ENCODE measurements around the gene MAP3K2. TPM values are rescaled to one million over a fixed set of nuclear protein-coding genes. Genes with fewer than 3 reads are reported as not detected.
"Not testable (repeated sequence)": the region's sequence is repeated elsewhere in the genome, so short reads cannot be mapped to it uniquely, and the experiment has no call there.

Gene MAP3K2
- total RNA-seq, 2 experiments from 2014 or later, result 48.9 to 52.9 TPM

- CTCF ChIA-PET, result no interaction called here
- no peak within 1 kb of the TSS for H3K27ac Mint-ChIP-seq
Observed at GRCh38 chr2:127418300-127419111, 30.7 kb upstream of the MAP3K2 start, which contains the start of gene PROC. Gene PROC, plus strand, starts transcription at chr2:127418427. Its CDS starts 1,516 bp downstream, at chr2:127419943.

DNA sequence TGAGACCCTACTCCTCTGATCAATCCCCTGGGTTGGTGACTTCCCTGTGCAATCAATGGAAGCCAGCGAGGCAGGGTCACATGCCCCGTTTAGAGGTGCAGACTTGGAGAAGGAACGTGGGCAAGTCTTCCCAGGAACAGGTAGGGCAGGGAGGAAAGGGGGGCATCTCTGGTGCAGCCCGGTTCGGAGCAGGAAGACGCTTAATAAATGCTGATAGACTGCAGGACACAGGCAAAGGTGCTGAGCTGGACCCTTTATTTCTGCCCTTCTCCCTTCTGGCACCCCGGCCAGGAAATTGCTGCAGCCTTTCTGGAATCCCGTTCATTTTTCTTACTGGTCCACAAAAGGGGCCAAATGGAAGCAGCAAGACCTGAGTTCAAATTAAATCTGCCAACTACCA is 29.6 kb upstream of the MAP3K2 start:
- no peak for DNase-seq
- Mint-ChIP-seq H3K27me3 (peaks cover 32% of the 10 kb centered on the region), H3K9me3 (no peaks in the 10 kb centered on the region), H3K4me3 (no peak overlapping the region), H3K27ac (no peak overlapping the region), H3K4me1 (peaks cover 24% of the 10 kb centered on the region), H3K36me3 (ENCODE audit: low read depth) (peaks cover 2% of the 10 kb centered on the region)
- POLR2A ChIA-PET, result no interaction called here
- CTCF ChIA-PET, result interaction anchor here (0.8 to 3.3 kb wide), 6 partner anchors 9 to 50 kb away, joined by 3 to 13 read pairs (median 3); no protein-coding TSS in a partner anchor

More at GRCh38 chr2:127418300-127419111, 30.7 kb upstream of the MAP3K2 start, which contains the start of gene PROC:
- POLR2A ChIA-PET, result no interaction called here
- Mint-ChIP-seq H3K4me3 (no peak within 1 kb of the TSS), H3K4me1 (peaks cover 26% of the 10 kb centered on the region), H3K9me3 (no peaks in the 10 kb centered on the region), H3K27me3 (peaks cover 40% of the 10 kb centered on the region), H3K36me3 (ENCODE audit: low read depth) (no peaks in the 10 kb centered on the region)
- no peak for DNase-seq

DNA sequence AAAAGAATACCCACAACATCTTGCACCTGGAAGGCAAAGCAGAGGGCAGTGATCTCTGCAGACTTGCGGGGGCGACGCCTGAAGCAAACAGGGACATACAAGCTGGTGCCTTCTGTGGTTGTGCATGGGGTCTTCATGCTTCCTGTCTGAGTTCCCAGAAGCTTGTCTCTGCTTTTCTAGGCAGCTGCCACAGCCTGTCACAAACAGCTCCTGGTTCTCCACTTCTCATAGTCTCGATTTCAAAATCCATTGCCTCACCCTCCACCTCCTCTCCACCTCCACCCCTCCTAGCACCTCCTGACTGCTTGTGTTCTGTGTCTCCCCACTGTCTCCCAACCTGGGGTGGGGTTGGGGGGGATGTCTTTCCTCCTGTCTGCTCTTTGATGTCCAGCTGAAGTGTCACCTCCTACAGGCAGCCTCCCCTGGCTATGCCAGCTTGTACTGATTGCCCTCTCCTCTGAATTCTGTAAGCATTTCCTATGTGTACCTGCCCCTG is 28.8 kb upstream of the MAP3K2 start:
- H3K4me1 Mint-ChIP-seq, result peaks cover 26% of the 10 kb centered on the region
- H3K27ac Mint-ChIP-seq, result peak overlapping the region; percentile 55
- H3K4me3 Mint-ChIP-seq, result peak overlapping the region; percentile 61
- peaks cover 24% of the 10 kb centered on the region for H3K27me3 Mint-ChIP-seq
- H3K36me3 Mint-ChIP-seq (ENCODE audit: low read depth), result peaks cover 3% of the 10 kb centered on the region
- no peaks in the 10 kb centered on the region for H3K9me3 Mint-ChIP-seq
- POLR2A ChIA-PET, result no interaction called here
- CTCF ChIA-PET, result interaction anchor here (0.9 to 3.3 kb wide), 12 partner anchors 9 to 108 kb away, joined by 3 to 13 read pairs (median 4); no protein-coding TSS in a partner anchor
- no peak for DNase-seq

DNA sequence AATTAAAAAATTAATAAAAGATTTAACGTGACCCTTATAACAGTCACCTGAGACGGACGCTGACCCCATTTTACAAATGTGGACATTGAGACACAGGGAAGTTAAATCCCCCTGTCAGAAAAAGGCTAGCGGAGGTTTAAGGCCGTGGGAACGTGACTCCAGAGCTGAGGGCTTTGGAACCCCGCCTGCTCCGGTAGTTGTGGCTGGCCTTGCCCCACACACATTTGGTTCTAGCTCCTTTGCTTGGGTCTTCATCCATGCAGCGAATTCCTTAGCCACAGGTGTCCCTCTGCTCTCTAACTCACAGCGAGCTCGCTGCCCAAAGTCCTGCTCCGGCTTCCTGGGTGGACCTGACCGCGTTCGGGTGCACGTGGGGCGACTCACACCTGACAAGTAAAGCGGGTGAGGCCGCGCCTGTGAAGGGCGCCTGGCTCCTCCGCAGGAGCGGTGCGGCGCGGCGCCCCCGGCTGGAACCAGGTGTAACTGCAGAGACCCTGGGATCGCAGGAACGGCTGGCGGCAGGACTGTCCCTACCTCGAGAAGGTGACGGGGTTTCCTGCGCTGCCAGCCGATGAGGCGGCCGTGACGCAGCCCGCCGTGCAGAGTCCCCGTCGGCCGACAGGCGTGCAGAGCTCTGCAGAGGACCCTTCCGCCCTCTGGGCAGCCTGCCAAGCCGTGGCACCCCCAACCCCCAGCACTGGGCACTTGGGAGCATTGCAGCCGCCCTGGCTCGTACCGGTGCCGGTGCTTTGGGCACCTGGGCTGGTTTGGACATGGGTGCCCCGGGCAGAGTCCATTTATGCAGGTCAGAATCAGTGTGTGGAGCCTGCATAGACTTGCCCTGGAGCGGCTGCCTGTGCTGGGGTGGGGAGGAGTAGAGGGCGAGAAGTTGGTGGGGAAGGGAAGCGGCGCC is 28.1 kb upstream of the MAP3K2 start:
- ChIA-PET POLR2A (no interaction called here), CTCF (interaction anchor here (0.7 to 3.3 kb wide), 17 partner anchors 8 to 400 kb away, joined by 3 to 13 read pairs (median 3); no protein-coding TSS in a partner anchor)
- H3K36me3 Mint-ChIP-seq (ENCODE audit: low read depth), result peaks cover 3% of the 10 kb centered on the region
- H3K9me3 Mint-ChIP-seq, result no peaks in the 10 kb centered on the region
- DNase-seq, result peak; percentile 72
- peak overlapping the region; percentile 55 for H3K27ac Mint-ChIP-seq
- H3K4me1 Mint-ChIP-seq, result peaks cover 33% of the 10 kb centered on the region
- peaks cover 17% of the 10 kb centered on the region for H3K27me3 Mint-ChIP-seq
- peak overlapping the region; percentile 61 for H3K4me3 Mint-ChIP-seq

- Mint-ChIP-seq H3K27ac (no peak overlapping the region), H3K36me3 (ENCODE audit: low read depth) (peaks cover 3% of the 10 kb centered on the region), H3K4me1 (peaks cover 41% of the 10 kb centered on the region), H3K27me3 (peaks cover 11% of the 10 kb centered on the region), H3K9me3 (no peaks in the 10 kb centered on the region), H3K4me3 (no peak overlapping the region)
- no peak for DNase-seq
- POLR2A ChIA-PET, result no interaction called here
- CTCF ChIA-PET, result interaction anchor here (0.7 to 3.3 kb wide), 10 partner anchors 13 to 401 kb away, joined by 3 to 13 read pairs (median 3); no protein-coding TSS in a partner anchor
Observed at GRCh38 chr2:127414638-127415592, 27.1 kb upstream of the MAP3K2 start.

DNA sequence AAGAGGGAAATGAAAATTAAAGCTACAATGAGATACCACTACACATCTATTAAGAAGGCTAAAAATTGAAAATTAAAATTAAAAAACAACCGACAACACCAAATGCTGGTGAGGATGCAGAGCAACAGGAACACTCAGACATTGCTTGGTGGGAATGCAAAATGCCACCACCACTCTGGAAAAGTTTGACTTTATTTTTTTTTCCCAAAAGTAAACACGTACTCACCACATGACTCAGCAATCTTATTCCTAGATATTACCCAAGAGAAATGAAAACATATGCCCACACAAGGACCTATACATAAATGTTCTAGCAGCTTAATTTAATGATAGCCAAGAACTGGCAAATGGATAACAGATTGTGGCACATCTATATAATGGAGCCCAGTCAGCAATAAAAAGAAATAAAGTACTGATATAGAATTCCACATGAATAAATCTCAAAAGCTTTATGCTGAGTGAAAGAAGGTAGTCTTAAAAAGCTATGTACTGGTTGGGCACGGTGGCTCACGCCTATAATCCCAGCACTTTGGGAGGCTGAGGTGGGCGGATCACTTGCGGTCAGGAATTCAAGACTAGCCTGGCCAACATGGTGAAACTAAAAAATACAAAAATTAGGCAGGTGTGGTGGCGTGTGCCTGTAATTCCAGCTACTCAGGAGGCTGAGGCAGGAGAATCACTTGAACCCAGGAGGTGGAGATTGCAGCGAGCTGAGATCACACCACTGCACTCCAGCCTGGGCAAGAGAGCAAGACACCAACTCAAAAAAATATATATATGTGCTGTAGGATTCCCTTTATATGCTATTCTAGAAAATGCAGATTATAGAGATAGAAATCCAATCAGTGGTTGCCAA is 26.2 kb upstream of the MAP3K2 start:
- no peak overlapping the region for H3K4me3 Mint-ChIP-seq

GRCh38 chr2:127413200-127413599 is 25.4 kb upstream of the MAP3K2 start:
- H3K4me1 Mint-ChIP-seq, result peaks cover 44% of the 10 kb centered on the region
- ChIA-PET POLR2A (no interaction called here), CTCF (interaction anchor here (1.1 kb wide), 1 partner anchor 11 kb away, joined by 3 read pairs; no protein-coding TSS in a partner anchor)

More for the DNA sequence above, 26.2 kb upstream of the MAP3K2 start:
- peaks cover 3% of the 10 kb centered on the region for H3K36me3 Mint-ChIP-seq (ENCODE audit: low read depth)
- ChIA-PET POLR2A (no interaction called here), CTCF (interaction anchor here (1.1 to 3.0 kb wide), 2 partner anchors 11 to 25 kb away, joined by 3 to 13 read pairs; no protein-coding TSS in a partner anchor)
- H3K27me3 Mint-ChIP-seq, result peaks cover 11% of the 10 kb centered on the region
- peaks cover 42% of the 10 kb centered on the region for H3K4me1 Mint-ChIP-seq
- DNase-seq, result no peak
- no peaks in the 10 kb centered on the region for H3K9me3 Mint-ChIP-seq
- H3K27ac Mint-ChIP-seq, result no peak overlapping the region

GRCh38 chr2:127411653-127412369 is 24.0 kb upstream of the MAP3K2 start:
- POLR2A ChIA-PET, result no interaction called here
- Mint-ChIP-seq H3K27me3 (peaks cover 4% of the 10 kb centered on the region), H3K27ac (peak overlapping the region; percentile 92), H3K4me1 (peaks cover 41% of the 10 kb centered on the region), H3K9me3 (no peaks in the 10 kb centered on the region), H3K4me3 (no peak overlapping the region), H3K36me3 (ENCODE audit: low read depth) (peaks cover 3% of the 10 kb centered on the region)
- CTCF ChIA-PET, result interaction anchor here (1.2 kb wide), 2 partner anchors 13 to 22 kb away, joined by 3 to 4 read pairs; no protein-coding TSS in a partner anchor
- DNase-seq, result no peak

More at GRCh38 chr2:127413200-127413599, 25.4 kb upstream of the MAP3K2 start:
- Mint-ChIP-seq H3K4me3 (no peak overlapping the region), H3K36me3 (ENCODE audit: low read depth) (peaks cover 3% of the 10 kb centered on the region), H3K9me3 (no peaks in the 10 kb centered on the region), H3K27me3 (peaks cover 10% of the 10 kb centered on the region), H3K27ac (no peak overlapping the region)
- no peak for DNase-seq

DNA sequence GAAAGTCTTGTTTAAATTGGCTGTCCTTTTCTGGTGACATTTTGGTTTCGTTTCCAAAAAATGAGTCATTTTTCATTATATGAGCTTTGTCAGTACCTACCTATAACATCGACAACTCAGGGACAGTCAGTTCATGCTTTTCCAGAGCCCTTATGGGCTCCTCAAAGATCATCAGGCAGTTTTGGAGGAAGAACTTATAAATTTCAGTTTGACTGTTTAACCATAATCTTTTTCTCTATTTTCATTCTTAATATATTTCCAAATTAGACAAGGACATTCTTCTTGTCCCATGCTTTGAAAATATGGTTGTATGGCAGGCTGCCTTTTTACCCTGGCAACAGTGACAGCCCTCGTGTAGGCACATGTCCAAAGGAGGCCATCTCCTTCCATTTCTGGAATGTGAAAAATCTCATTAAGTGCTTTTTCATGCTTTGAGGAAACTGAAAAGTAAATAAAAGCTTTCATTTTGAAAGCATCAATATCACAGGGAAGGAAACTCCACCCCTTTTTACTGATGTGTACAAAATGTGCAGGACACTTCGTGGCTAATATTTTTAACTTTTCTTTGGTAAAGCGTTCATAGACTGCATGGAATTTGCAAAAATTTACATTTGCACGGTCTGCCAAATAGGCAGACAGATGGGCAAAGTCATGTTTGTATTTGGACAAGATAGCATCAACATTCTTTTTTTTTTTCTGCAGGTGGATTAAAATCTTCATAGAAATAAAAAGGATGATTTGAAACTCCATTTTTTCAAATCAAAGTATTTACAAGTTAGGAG is 23.3 kb upstream of the MAP3K2 start:
- H3K4me3 Mint-ChIP-seq, result peak overlapping the region; percentile 42
- CTCF ChIA-PET, result interaction anchor here (0.7 to 1.5 kb wide), 4 partner anchors 12 to 21 kb away, joined by 3 to 6 read pairs (median 4); no protein-coding TSS in a partner anchor
- H3K27ac Mint-ChIP-seq, result peak overlapping the region; percentile 92
- H3K4me1 Mint-ChIP-seq, result peaks cover 34% of the 10 kb centered on the region
- H3K36me3 Mint-ChIP-seq (ENCODE audit: low read depth), result peaks cover 3% of the 10 kb centered on the region
- no peaks in the 10 kb centered on the region for H3K9me3 Mint-ChIP-seq
- no peak for DNase-seq
- peaks cover 4% of the 10 kb centered on the region for H3K27me3 Mint-ChIP-seq
- POLR2A ChIA-PET, result interaction anchor here (0.7 kb wide), 1 partner anchor 32 kb away, joined by 3 read pairs; no protein-coding TSS in a partner anchor

- POLR2A ChIA-PET; H3K4me3 Mint-ChIP-seq; H3K27me3 Mint-ChIP-seq; DNase-seq; H3K36me3 Mint-ChIP-seq (ENCODE audit: low read depth); H3K9me3 Mint-ChIP-seq: not testable (repeated sequence)
- H3K27ac Mint-ChIP-seq, result peak overlapping the region; percentile 75
- peaks cover 31% of the 10 kb centered on the region for H3K4me1 Mint-ChIP-seq
- CTCF ChIA-PET, result interaction anchor here (1.5 kb wide), 1 partner anchor 10 kb away, joined by 5 read pairs; no protein-coding TSS in a partner anchor
Observed at GRCh38 chr2:127409716-127410115, 21.9 kb upstream of the MAP3K2 start.
